PC-3 (cell line): ENCODE results near the gene NPFFR1.

ENCODE experiments used
- EZH2 ChIP-seq: fragments of 300-600 bp; sonication (generic); IDR thresholded peaks from one replicate; pipeline ENCODE4 v1.6.1; 2017; ENCODE audit warnings: antibody characterized with exemption, mild to moderate bottlenecking, low read length; ENCODE audit not compliant: unreplicated experiment
- EZH2phosphoT487 ChIP-seq: fragments of 300-600 bp; sonication (generic); IDR thresholded peaks from 2 replicates; pipeline ENCODE4 v1.6.1; 2018; ENCODE audit warnings: mild to moderate bottlenecking, antibody characterized with exemption, low read length, borderline replicate concordance
- TF ChIP-seq, protein P1 (sequence below): fragments of 300-600 bp; sonication (generic); conservative IDR thresholded peaks from 2 replicates; pipeline ENCODE4 v1.5.1; 2017; ENCODE audit warnings: antibody characterized with exemption, low read depth, mild to moderate bottlenecking, low read length

DNA sequence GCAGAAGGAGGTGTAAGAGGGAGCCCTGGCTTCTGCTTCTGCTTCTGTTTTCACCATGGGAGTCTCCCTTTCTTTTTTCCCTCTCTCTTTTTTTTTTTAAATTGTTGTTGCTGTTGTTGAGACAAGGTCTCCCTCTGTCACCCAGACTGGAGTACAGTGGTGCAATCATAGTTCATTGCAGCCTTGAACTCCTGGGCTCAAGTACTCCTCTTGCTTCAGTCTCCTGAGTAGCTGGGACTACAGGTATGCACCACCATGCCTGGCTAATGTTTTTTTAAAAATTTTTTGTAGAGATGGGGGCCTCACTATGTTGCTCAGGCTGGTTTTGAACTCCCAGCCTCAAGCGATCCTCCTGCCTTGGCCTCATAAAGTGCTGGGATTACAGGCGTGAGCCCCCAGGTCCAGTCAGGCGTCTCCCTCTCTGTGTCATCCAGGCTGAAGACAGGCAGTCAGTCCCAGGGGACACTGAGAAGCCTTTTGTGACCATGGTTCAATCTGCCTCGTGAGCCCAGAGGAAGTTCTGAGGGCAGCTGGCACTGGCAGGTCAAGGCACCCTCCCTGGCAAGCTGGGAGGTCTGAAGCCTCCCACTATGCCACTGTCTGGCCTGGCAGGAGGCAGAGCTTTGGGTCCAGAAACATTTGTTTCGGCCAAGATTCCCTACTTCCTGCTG, 33.6 kb upstream of the NPFFR1 start:
- TF ChIP-seq, protein P1, sequence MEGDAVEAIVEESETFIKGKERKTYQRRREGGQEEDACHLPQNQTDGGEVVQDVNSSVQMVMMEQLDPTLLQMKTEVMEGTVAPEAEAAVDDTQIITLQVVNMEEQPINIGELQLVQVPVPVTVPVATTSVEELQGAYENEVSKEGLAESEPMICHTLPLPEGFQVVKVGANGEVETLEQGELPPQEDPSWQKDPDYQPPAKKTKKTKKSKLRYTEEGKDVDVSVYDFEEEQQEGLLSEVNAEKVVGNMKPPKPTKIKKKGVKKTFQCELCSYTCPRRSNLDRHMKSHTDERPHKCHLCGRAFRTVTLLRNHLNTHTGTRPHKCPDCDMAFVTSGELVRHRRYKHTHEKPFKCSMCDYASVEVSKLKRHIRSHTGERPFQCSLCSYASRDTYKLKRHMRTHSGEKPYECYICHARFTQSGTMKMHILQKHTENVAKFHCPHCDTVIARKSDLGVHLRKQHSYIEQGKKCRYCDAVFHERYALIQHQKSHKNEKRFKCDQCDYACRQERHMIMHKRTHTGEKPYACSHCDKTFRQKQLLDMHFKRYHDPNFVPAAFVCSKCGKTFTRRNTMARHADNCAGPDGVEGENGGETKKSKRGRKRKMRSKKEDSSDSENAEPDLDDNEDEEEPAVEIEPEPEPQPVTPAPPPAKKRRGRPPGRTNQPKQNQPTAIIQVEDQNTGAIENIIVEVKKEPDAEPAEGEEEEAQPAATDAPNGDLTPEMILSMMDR, result no peak
- TF ChIP-seq EZH2 (no peak), EZH2phosphoT487 (no peak)
